Measurements from ENCODE around the gene GEMIN7. TPM values are rescaled to one million over a fixed set of nuclear protein-coding genes. Genes with fewer than 3 reads are reported as not detected.

The GEMIN7 gene
- total and polyA plus RNA-seq, 11 donors, result 11.4 to 40.8 (median 17.2) TPM

GRCh38 chr19:45125975-45126493, 47.0 kb downstream of the GEMIN7 start:
- H3K4me1 ChIP-seq, result peaks cover 0 to 7% (median 0%) of the 10 kb centered on the region in 12 donors
- no peak overlapping the region for H3K4me3 ChIP-seq
- intact Hi-C loops (cut with DNase I), result loop anchor here in 2 of 10 donors (5.0 kb wide), 2 partner anchors 51 to 109 kb away; partner anchors contain the start of genes BLOC1S3 (in 1 of the 2) and TRAPPC6A (in 1 of the 2)
- no peak overlapping the region for H3K27ac ChIP-seq
- no peaks in the 10 kb centered on the region for H3K27me3 ChIP-seq
- no peaks in the 10 kb centered on the region for H3K9me3 ChIP-seq
- peak in 4 of 5 donors; percentile 37 to 66 (median 44) for DNase-seq
- peak; percentile 38 to 79 (median 70) for ATAC-seq
- H3K36me3 ChIP-seq, result no peaks in the 10 kb centered on the region
- 59 to 66% (median 62%) methylated on average over 8 to 12 of the region's 12 CpGs for WGBS, 4 donors
- TF ChIP-seq CTCF (IDR thresholded peaks at IDR 0.05) (peak; percentile 48 to 73 (median 57)), POLR2A (IDR thresholded peaks at IDR 0.05) (no peak)

GRCh38 chr19:45126654-45127053, 47.6 kb downstream of the GEMIN7 start:
- no peaks in the 10 kb centered on the region for H3K36me3 ChIP-seq
- H3K4me1 ChIP-seq, result peaks cover 0 to 7% (median 0%) of the 10 kb centered on the region in 12 donors
- no peaks in the 10 kb centered on the region for H3K9me3 ChIP-seq
- no peaks in the 10 kb centered on the region for H3K27me3 ChIP-seq
- ATAC-seq (no peak), DNase-seq (no peak)
- no peak overlapping the region for H3K27ac ChIP-seq
- intact Hi-C loops (cut with DNase I), result loop anchor here in 2 of 10 donors (5.0 kb wide), 2 partner anchors 51 to 109 kb away; partner anchors contain the start of genes BLOC1S3 (in 1 of the 2) and TRAPPC6A (in 1 of the 2)
- TF ChIP-seq CTCF (IDR thresholded peaks at IDR 0.05), result no peak
- TF ChIP-seq POLR2A (IDR thresholded peaks at IDR 0.05), result no peak
- WGBS, 4 donors, result 94 to 96% (median 95%) methylated on average over 6 to 7 of the region's 7 CpGs
- H3K4me3 ChIP-seq, result no peak overlapping the region

GRCh38 chr19:45128146-45128545, 49.1 kb downstream of the GEMIN7 start:
- DNase-seq (no peak), ATAC-seq (no peak)
- intact Hi-C loops (cut with DNase I), result loop anchor here in 2 of 10 donors (5.0 kb wide), 2 partner anchors 49 to 111 kb away; partner anchors contain the start of genes BLOC1S3 (in 1 of the 2) and TRAPPC6A (in 1 of the 2)
- no peak overlapping the region for H3K27ac ChIP-seq
- H3K9me3 ChIP-seq, result no peaks in the 10 kb centered on the region
- H3K4me1 ChIP-seq, result peaks cover 0 to 7% (median 0%) of the 10 kb centered on the region in 12 donors
- 92 to 98% (median 97%) methylated on average over 5 of the region's 5 CpGs for WGBS, 4 donors
- no peak for TF ChIP-seq POLR2A (IDR thresholded peaks at IDR 0.05)
- TF ChIP-seq CTCF (IDR thresholded peaks at IDR 0.05), result no peak
- H3K27me3 ChIP-seq, result no peaks in the 10 kb centered on the region
- H3K36me3 ChIP-seq, result no peaks in the 10 kb centered on the region
- H3K4me3 ChIP-seq, result no peak overlapping the region

GRCh38 chr19:45128806-45129205, 49.7 kb downstream of the GEMIN7 start:
- WGBS, 4 donors, result 89 to 93% (median 92%) methylated on average over 5 of the region's 5 CpGs
- no peaks in the 10 kb centered on the region for H3K36me3 ChIP-seq
- no peak for ATAC-seq
- DNase-seq, result no peak
- no peaks in the 10 kb centered on the region for H3K9me3 ChIP-seq
- intact Hi-C loops (cut with DNase I), result loop anchor here in 2 of 10 donors (5.0 kb wide), 2 partner anchors 48 to 112 kb away; partner anchors contain the start of genes BLOC1S3 (in 1 of the 2) and TRAPPC6A (in 1 of the 2)
- no peaks in the 10 kb centered on the region for H3K27me3 ChIP-seq
- no peak overlapping the region for H3K4me3 ChIP-seq
- H3K4me1 ChIP-seq, result peaks cover 0 to 7% (median 0%) of the 10 kb centered on the region in 12 donors
- no peak for TF ChIP-seq CTCF (IDR thresholded peaks at IDR 0.05)
- TF ChIP-seq POLR2A (IDR thresholded peaks at IDR 0.05), result no peak
- H3K27ac ChIP-seq, result no peak overlapping the region

All from heart left ventricle (tissue), 16 donors.